Stimulated activated CD8-positive, alpha-beta memory T cell treated with anti-CD3 and anti-CD28 coated beads, Interleukin-15, amount 100 ng/mL, for 24 hours (primary cell): Measurements from ENCODE around the gene SUSD1.

Experiments
- DNase-seq: peaks from one replicate; pipeline ENCODE4 v3.0.0-alpha.2; 2020; ENCODE audit warnings: low read depth

Gene SUSD1

DNA sequence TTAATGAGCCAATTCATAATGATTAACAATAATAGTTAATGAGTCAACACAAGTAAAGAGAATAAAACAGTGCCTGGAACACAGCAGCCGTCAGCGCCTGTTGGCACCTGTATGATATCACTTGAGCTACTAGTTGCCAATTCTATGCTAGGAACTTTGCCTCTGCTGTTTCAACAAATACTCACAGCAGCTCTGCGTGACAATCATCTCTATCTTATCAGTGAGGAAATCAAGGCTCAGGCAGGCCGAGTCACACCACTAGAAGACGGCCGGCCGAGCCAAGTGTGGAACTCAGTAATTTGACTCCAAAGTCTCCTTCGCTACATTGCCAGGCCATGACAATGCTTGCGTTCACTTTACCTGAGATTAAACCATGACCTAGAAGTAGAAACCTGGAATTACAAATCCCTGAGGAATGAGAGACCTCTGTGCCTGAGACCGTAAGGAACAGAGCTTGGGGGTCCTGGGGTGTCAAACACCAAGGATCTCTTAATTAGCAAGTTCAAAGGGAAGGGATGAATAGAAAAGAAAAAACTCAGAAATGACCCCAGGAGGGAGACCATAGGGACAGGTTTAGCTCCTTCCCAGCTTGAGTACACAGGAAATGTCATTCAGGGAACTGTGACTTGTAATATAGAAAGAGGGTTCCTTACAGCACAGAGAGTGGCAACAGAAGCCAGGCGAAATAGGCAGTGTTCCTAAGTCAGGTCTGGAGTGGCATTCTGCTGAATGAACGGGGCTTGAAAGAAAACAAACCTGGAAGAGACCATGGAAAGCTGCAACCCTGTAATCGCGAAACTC, 109.1 kb downstream of the SUSD1 start:
- DNase-seq: no peak

DNA sequence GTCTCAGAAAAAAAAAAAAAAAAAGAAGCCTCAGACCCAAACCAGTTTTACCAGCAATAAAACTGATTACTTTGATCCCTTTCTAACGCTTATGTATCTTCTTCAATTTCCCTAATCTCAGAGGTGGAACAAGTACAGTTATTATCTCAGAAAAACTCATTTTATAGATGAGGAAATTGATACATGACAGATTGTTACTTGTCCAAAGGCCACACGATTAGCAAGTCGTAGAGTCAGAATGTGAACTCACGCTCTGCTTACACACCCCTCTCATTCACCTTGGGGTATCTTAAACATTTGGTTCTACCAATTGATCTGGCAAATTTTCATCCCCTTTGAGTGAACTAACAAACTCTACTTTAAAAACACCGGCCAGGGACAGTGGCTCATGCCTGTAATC, 110.2 kb downstream of the SUSD1 start:
- no peak for DNase-seq

DNA sequence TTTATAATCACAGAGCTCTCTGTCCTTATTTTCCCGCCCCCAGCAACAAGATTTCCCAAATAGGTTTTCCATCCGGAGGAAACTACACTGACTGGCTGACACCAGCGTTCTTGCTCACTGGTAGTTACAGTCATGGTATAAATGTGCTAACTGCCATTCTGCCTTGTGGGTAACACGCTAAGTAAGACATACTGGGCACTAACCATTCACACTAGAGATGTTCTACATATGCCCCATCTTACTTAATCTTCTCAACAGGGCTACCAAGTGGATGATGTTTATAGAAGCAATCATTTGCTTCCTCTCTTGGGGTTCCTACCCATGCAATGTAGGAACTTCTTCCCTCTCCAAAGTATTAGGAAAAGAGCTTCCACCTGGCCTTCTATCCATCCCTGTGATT, 111.5 kb downstream of the SUSD1 start:
- no peak for DNase-seq

DNA sequence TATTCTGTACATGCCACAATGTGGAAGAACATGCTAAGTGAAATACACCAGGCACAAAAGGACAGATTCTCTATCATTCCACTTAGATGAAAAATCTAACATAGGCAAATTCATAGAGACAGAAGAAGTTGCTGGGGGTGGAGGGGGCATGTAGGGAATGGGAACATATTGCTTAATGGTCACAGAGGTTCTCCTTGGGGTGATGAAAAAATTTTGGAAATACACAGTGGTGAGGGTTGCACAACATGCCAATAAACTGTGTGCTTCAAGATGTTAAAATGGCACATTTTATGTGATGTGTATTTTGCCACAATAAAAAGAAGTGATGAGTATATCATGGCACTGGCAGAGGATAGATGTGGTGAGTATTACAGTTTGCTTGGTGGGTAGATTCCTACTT, 111.9 kb downstream of the SUSD1 start:
- DNase-seq: no peak

DNA sequence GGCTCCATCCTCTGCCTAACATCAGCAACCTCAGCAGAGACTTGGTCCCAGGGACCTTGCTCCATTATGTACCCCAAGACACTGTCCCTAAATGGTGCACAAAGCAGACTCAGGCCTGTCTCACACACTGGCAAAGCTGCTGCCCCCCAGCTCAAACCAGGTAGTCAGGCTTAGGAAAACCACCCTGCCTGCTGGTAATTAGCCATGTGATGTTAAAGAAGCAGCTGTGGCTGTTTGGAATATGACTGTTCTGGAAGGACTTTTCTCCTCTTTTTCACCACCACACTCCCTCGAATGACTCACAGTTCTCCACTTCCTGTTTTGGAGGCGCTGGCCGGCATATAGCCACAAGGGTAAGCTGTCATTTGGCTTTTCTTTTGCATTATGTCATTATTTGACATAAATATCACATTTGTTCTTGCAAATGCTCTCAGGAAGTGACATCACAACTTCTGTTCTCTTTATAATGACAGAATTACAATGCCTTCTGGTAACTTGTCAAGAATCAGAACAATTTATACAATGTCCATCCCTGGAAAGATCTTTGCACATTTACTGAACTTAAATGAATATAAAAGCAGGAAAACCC, 113.9 kb downstream of the SUSD1 start:
- DNase-seq: no peak

DNA sequence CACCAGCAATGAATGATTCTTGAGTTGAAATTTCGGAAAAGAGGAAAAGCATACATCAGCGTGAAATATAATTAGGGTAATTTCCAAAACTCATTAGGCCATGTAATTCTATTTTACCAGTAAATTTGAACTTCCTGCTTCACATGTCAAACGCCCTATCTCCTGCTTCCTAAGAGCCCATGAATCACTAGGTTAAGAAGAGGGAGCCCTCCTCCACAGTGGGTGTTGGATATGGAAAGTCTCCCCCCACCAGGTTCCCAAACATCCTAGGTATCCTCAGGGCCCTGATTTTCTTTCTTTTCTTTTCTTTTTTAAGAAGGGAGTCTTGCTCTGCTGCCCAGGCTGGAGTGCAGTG, 115.2 kb downstream of the SUSD1 start:
- DNase-seq: no peak

DNA sequence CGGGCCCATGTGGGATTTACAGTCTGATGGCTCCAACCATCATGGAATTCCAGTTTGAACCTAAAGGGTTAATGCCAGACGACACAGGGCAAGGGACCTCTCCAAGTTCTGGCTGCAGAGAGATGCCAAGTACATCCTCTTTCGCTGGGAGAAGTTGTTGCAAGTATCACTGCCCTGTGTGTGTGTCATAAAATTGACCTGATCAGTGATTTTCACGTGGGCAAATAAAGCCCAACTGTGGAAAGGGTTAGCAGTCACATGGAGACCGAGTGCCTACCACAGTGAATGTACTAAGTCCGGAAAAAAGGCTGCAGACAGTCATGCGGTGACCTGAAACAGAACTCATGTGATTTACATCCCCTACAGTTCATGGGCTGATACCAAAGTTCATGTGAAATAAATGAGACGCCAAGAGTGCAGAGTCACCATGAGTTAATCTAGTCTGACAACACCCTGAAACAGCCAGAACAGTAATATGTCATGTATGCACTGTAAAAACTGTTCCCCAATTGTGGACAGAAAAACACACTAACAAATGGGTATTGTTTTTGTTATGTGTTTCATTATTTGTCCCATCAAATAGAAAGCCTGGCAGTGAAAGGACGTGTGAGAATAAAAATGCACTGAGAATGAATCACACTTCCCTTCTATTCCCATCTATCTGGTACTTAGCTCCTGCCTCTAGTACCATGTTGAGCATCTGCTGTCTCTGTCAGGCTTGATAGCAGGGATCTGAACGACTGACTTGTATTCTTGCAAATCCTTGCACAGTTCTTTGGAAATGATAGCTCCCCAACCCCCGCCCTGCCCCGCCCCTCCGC, 115.7 kb downstream of the SUSD1 start:
- no peak for DNase-seq

DNA sequence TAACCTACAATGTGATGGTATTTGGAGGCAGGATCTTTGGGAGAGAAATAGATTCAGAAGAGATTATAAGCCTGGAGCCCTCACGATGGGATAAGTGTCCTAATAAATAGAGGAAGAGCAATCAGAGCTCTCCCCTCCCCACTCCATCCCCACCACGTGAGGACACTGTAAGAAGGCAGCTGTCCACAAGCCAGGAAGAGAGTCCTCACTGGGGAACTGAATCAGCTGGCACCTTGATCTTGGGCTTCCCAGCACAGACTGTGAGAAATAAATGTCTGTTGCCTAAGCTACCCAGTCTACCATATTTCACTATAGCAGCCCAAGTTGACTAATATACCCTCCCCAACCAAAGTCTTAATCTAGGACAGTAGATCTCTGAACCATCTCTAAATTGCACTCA, 118.1 kb downstream of the SUSD1 start:
- DNase-seq: no peak

DNA sequence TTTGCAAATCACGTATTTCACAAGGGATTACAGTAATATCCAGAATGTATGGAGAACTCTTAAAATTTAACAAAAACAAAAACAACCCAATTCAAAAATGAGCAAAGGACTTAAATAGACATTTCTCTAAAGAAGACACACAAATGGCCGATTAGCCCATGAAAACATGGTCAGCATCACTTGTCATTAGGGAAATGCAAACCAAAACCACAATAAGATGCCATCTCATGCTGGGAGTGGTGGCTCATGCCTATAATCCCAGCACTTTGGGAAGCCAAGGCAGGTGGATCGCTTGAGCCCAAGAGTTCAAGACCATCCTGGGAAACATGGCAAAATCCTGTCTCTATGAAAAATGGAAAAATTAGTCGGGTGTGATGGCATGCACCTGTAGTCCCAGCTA, 120.2 kb downstream of the SUSD1 start:
- DNase-seq: no peak

DNA sequence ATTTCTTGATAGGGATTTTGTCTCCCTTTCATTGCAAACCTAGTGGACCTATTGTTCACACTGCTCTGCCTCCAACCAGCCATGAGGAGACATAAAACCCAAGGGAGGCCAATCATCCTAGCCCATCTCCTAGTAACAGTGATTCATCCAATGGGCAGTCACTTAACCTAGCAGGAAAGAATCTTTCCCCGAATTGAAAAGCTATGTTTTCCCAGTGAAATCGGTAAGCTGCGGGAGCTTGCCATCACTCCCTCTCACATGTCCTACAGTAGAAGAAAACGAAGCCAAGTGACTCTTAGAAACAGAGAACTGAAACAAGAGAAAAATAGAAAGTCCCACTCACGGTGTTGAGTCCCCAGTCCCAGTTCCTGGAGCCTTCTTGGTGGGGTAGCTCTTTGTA, 123.3 kb downstream of the SUSD1 start:
- no peak for DNase-seq

DNA sequence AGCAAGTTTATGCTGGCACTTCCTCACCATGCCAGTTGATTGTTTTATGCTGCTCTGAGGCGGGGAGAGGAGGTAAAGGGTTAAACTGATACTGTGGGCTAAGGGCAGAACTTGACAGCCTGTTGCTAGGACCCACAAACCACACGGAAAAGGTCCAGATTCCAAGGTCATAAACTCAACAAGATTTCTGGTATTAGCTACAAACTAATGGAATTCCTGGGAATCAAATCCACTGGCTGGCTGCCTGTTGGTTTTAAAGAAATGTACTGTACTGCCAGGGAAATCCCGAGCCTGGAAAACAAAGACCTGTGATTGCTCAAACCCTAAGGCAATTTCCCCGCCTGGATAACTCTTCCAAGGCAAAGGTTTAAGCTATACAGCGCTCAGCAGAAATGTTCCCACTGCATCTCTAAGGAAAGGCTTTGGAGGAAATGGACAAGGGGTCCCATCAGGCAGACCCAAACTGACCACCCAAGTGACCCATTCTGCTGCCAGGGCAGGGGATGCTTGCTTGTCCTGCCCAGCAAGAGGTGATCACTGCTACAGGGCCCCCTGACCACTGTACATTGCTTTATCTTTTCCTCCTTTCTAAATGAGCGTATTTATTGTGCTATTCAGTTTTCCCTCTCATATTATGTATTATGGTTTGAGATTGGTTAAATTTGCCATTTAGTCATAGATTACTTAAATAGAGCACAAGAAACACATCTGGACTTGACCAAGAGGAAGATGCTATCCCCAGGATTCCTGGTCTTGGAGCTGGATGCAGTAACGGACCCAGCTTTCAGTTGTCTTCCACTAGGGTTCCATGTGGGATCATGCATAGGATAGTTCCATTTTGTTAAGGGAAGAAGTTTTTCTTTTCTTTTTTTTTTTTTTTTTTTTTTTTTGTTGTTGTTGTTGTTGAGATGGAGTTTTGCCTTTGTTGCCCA, 124.3 kb downstream of the SUSD1 start:
- no peak for DNase-seq

DNA sequence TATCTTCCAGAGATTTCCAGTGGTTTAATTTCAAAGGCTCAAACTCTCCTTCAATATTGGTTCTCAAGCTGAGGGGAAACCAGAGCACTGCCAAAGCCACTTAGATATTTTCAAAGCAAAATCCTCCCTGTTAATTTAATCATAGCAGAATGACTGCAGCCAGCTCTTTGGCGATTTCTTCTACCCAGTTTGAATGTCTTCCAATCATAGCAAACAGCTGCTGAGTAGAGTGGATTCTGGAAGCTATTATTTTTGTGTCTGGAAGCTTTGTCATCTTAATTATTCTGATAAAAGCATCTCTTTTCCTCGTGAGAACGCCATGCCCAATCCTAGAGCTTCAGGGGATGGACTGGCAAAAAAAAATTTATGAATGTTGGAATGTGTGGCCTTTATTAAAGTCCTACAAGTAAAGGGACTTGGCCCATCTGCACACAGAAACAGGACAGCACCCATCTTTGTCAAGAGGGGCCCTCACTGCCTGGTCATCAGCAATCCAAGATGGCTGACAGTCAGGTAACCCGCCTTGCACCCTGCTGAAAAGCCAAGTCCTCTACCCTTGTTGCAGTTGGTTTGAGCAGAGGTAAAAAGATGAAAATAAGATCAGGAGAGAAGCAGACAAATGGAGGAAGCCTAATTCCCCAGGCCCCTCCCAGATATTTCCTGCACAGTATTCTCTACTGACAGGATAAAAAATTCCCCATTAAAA, 125.1 kb downstream of the SUSD1 start:
- no peak for DNase-seq

DNA sequence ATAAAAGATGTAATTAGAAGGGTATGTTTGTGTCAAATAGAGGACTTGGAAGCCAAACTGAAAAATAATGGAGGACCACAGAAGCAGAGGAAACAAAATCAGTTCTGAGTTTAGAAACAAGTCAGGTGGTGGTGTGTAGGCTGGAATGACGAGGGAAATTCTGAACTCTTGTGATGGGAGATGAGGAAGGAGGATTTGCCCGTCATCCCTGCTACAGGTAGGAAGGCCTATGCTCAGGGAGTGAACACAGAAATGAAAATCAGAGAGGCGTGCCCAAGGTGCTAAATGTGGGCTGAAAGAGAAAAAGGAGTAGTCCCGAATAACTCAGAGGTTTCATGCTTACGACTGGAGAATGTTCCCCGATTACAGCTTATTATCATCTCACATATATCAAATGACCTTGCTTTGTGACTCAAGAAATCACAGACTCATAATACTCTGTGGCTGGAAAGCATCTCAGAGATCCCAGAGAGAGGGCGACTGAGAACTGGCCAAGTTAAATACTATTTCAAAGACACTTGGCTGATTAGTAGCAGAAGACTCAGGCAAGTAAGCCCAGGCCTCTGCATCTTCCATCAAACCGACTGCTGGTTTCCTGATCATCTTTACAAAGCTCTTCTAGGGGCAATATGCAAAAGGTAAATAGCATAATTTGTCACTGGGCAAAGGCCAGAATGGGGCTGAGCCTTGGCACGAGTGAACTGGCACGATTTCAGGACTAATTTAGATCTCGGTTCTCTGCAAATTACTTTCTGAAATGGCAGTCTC, 126.0 kb downstream of the SUSD1 start:
- DNase-seq: no peak

DNA sequence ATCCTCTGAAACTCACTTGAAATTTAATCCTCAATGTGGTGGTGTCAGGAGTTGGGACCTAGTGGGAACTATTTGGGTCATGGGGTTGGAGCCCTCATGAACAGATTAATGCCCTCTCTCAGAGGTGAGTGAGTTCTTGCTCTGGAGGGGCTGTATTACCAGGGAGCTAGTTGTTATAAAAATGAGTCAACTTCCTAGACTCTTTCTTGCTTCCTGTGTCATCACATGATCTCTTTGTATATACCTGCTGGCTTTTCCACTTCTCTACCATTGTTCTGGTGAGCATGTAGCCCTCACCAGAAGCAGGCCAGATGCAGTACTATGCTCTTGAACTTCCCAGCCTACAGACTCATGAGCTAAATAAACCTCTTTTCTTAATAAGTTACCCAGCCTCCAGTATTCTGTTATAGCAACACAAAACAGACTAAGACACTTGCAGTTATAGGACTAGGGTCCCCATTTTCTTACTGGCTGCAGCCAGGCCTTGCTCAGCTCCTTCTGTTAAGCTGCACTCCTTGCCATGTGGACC, 127.5 kb downstream of the SUSD1 start:
- DNase-seq: no peak

DNA sequence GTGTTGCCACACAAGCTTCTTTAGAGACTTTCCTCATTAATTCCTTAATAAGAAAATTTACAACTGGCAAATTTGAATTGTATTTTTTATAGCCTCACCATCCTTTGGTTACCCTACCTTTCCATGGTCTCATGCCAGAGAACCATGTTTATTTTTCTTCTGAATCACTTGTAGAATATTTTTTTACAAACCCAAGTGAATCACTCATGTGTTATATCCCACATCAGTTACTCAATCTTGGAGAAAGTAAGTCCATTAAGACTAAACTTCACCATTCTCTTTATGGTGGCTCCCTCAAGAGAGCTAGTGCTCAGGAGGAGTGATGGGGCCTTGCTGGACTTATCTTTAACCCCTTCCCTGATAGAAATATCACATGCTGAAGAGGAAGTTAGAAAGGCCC, 128.9 kb downstream of the SUSD1 start:
- no peak for DNase-seq

DNA sequence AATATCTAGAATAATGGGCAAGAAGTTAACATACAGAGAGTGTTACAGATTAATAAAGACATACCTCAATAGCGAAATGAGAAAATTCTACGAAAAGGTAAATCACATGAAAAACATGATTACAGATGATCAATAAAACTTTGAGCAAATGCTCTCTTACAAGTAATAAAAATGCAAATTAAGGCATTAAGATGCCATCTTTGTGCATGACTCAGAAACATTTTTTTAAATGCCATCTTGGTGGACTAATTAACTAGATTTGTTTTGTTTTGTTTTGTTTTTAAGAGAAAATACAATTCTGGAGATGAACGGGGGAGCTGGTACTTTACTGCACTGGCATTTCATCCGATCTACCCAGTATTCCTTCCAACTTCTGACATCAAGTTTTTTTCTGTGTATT, 130.2 kb downstream of the SUSD1 start:
- DNase-seq: no peak

DNA sequence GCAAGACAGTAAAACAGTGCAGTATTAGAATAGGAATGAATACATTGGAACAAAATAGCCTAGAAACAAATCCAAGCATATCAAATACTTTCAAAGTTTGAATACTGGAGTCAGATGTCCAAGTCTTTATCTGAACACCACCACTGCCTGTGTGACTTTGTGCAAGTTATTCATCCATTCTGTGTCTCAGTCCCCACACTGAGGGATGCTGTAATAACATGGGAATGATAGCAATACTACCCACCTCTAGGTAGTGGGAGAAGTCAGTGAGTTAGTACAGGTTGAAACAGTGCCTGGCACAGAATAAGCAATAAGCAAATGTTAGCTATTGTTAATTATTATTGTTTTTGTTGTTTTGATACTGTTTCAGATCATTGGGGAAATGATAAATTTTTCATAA, 130.9 kb downstream of the SUSD1 start:
- no peak for DNase-seq

DNA sequence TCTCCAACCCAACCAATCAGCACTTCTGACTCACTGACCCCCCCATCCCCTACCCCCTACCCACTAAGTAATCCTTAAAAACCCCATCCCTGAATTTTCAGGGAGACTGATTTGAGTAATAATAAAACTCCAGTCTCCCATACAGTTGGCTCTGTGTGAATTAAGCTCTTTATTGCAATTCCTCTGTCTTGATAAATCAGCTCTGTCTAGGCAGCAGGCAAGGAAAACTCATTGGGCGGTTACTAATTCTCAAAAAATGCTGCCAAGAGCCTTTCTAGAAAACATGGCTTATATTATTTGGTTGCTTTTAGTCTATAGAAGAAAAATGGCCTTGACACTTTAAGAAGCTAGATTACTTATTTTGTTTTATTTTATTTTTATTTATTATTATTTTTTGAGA, 131.7 kb downstream of the SUSD1 start:
- DNase-seq: no peak

DNA sequence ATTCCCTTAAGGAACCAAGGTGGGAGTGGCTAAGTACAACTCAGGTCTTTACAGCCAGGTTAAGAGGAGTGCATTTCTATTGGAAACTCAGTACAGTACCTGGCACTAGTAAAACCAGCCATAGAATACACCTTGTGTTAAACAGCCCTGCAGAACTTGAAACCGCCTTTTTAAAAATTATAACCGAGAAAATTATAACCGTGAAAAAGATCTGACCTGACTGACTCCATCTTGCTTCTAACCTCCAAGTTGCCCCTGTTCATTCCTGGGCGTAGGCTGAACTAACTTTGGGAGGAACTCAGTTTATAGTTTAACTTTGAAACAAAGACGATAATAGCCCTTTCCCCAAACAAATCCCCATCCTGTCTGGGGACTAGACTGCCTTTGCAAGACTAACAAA, 132.3 kb downstream of the SUSD1 start:
- no peak for DNase-seq

DNA sequence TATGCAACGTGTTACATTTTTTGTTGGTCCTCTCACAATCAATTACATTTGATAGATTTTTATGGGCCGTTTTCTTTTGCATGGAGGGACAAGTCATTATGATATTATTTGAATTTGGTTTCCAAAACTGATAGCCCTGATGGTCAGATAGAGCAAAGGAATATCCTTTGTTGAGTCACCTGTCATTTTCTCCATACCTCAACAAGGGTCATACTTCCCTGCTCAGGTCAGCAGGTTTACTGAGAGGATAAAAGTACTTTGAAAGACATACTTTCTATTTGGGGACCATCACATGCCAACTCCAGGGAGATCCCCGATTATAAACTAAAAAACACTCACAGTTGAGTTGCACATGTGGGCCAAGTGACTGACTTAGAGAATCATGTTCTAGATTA, 132.9 kb downstream of the SUSD1 start:
- no peak for DNase-seq
